AML-193 (cell line): ENCODE results near the gene OR56A3.

Experiments used
- DNase-seq, 2 experiments: peaks; one replicate each; lab custom pipeline; 2025; lab: John Stamatoyannopoulos, UW

The OR56A3 gene

GRCh38 chr11:5973530-5973929 lies 31.5 kb downstream of the OR56A3 start:
- no peak for DNase-seq

DNA sequence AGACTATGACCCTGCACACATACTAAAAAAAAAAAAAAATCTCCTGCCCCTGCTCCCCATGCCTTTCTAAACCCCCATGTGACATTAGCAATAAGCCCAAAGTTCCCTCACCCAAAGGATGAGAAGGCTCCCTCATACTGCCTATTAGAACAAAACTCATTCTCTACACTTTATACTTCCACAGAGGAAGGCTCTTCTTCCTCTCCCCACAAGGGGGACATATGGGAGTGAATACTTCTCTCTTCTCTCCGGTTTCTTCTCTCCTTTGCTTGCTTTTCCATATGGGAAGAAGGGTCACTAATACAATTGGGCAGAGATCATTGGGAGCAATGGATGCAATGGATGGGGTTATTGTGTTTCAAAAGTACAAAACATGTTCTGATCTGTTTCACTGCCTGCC lies 41.4 kb downstream of the OR56A3 start:
- DNase-seq: no peak

DNA sequence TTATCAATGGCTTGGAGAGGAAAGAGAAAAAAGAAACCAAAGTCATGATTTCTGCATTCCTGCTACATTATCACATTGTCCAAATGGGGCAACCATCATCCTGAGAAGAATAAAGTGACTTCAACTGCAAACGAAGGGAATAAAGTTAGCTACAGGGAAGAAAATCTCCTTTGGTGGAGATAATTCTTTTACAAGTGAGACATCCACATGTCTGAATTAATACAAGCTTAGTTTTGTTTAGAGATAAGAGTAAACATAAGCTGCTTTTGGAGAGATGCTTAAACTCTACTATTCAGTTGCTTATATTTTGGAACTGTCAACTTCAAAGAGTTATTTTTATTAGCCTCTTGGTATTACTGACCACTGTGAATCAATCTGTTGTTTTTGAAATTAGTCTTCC lies 44.8 kb downstream of the OR56A3 start, which contains the start of gene OR52L1:
Gene OR52L1 (minus strand): TSS at position 101 of the 400 bp plus-strand sequence. CDS start 55 bp downstream, at position 46.
- no peak for DNase-seq

DNA sequence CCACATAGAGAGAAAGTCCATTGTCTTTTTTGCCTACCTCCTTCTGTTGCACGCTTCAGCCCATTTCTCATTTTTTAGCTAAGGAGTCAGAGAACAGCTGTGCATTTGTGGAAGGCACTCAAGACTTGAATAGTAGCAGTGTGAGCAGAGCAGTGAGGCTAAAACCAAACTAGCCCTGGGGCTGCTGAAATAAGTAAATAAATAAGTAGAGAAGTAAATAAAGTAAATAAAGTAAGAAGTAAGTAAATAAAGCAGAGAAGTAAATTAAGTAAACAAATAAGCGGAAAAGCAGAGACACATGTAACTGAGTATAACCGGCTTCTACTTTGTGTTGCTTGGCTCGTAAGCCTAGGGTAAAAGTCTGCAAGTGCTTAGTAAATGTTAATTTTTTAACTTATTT lies 47.2 kb downstream of the OR56A3 start:
- no peak for DNase-seq

- DNase-seq: no peak
Observed at GRCh38 chr11:5992150-5992549, 50.1 kb downstream of the OR56A3 start.

DNA sequence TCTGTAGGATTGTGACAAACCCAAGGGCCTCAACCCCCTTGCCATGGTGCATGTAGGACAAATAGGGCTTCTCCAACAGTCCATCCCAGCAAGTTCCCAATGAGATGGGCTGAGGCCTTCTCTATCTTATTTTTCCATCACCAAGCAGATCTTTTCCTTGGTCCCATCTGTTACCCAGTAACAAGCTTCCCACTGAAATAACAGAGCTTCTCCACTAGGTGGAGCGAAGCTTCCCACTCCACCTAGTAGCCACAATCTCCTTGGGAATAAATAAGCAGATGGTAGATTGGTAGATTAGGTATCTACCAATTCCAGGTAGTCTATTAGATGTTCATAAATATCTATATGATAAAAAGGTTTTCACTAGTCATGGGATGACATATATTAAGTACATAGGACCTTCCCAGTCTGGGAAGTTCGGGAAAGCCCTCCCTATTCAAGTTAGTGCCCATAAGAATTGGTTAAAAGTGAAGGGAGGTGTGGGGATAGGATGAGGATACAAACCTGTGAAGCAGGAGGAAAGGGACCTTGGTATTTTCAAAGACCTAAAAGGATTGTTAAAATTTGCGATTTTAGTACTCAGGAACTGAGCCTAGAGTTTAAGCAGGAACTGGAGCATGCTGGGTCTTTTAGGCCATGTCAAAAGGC lies 50.7 kb downstream of the OR56A3 start:
- DNase-seq: peak; percentile 12 to 37

GRCh38 chr11:5994791-5995190 lies 52.7 kb downstream of the OR56A3 start:
- DNase-seq: no peak
